ENCODE measurements around the gene PDE7B. TPM values are rescaled to one million over a fixed set of nuclear protein-coding genes. Genes with fewer than 3 reads are reported as not detected.

Gene PDE7B
- total and polyA plus RNA-seq, 2 donors (not counting 1 experiment from before 2014, with no cell fraction given) = 2.6 to 7.5 TPM

DNA sequence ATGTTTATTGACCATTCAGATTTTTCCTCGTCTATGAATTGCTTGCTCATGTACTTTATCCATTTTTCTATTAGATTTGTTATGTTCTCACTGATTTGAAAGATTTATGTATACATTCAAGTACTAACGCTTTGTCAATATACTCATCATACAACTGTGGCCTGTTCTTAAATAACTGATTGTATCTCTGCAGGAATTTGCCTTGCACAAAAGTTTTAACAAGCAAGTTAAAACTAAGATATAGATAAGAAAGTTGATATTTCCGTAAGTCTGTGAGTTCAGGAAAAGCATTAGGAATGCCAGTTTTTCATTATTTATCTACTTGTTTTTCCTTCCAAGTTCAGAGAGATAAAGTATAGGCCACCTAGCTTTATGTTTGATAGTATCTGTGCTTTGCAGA, 95.2 kb downstream of the PDE7B start:
- TF ChIP-seq, protein P1, sequence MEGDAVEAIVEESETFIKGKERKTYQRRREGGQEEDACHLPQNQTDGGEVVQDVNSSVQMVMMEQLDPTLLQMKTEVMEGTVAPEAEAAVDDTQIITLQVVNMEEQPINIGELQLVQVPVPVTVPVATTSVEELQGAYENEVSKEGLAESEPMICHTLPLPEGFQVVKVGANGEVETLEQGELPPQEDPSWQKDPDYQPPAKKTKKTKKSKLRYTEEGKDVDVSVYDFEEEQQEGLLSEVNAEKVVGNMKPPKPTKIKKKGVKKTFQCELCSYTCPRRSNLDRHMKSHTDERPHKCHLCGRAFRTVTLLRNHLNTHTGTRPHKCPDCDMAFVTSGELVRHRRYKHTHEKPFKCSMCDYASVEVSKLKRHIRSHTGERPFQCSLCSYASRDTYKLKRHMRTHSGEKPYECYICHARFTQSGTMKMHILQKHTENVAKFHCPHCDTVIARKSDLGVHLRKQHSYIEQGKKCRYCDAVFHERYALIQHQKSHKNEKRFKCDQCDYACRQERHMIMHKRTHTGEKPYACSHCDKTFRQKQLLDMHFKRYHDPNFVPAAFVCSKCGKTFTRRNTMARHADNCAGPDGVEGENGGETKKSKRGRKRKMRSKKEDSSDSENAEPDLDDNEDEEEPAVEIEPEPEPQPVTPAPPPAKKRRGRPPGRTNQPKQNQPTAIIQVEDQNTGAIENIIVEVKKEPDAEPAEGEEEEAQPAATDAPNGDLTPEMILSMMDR (IDR thresholded peaks at IDR 0.05) = no peak
- no peak for TF ChIP-seq EZH2 (IDR thresholded peaks at IDR 0.05; ENCODE audit: borderline replicate concordance, insufficient read depth, low read depth, low read length, poor library complexity, severe bottlenecking)
- no CpG with 5 or more reads among the region's 3 CpGs for WGBS (ENCODE audit: insufficient coverage)
- Mint-ChIP-seq H3K27ac (no peak overlapping the region), H3K4me1 (peaks cover 6% of the 10 kb centered on the region), H3K27me3 (no peaks in the 10 kb centered on the region), H3K4me3 (no peak overlapping the region), H3K9me3 (ENCODE audit: insufficient read depth) (no peaks in the 10 kb centered on the region)
- DNase-seq = no peak
- Histone ChIP-seq H3K27ac (ENCODE audit: low read length in 2 of 2) (no peak overlapping the region), H4K20me1 (ENCODE audit: control insufficient read depth, insufficient read depth, low read length, poor library complexity, severe bottlenecking) (no peaks in the 10 kb centered on the region), H3K4me2 (replicated peaks; ENCODE audit: low read depth, low read length, poor library complexity, severe bottlenecking) (no peak overlapping the region), H3K9ac (ENCODE audit: low read length) (no peak overlapping the region), H3K4me3 (ENCODE audit: control extremely low read depth in 1 of 5, extremely low read depth in 1 of 5, insufficient read depth in 1 of 5, low read depth in 2 of 5, low read length in 4 of 5) (no peak overlapping the region), H3K9me3 (ENCODE audit: control extremely low read depth in 1 of 3, control insufficient read depth in 2 of 3, insufficient read depth in 1 of 3, low read length in 2 of 3) (no peaks in the 10 kb centered on the region), H3K79me2 (ENCODE audit: control insufficient read depth, insufficient read depth, low read length) (no peaks in the 10 kb centered on the region), H2AFZ (ENCODE audit: insufficient read depth, low read depth, low read length, poor library complexity, severe bottlenecking) (no peak overlapping the region), H3K4me1 (ENCODE audit: control insufficient read depth in 2 of 2, insufficient read depth in 2 of 2, low read length in 2 of 2) (no peaks in the 10 kb centered on the region), H3K36me3 (replicated peaks in 1 of 2; ENCODE audit: control extremely low read depth in 1 of 2, control insufficient read depth in 1 of 2, extremely low read depth in 1 of 2, insufficient read depth in 2 of 2, low read length in 1 of 2) (peaks cover 0 to 2% of the 10 kb centered on the region in 2 experiments), H3K27me3 (replicated peaks in 1 of 4; ENCODE audit: control extremely low read depth in 1 of 4, control insufficient read depth in 3 of 4, insufficient read depth in 4 of 4, low read length in 3 of 4) (no peaks in the 10 kb centered on the region)
- ChIA-PET POLR2A (no interaction called here), CTCF (no interaction called here)
- intact Hi-C loops (cut with micrococcal nuclease) = no loop called here
- no peak for ATAC-seq (ENCODE audit: low read depth)

DNA sequence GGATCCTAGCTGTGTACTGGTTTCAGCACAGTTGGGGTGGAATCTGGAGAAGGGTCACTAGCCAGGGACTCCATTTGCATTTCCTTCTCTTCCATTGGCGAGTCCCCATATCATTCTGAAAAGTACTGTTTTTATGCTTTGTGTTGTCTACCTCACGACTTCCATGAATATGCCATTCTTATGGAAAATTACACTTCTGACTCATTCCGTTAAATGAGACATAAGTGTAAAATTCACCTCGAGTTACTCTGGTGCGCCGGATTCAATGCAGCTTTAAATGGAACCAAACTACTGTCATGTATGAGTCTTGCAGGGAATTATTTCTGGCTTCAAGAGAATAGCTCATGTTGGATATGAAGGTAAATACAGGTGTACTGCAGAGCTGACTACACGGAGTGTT, 99.2 kb downstream of the PDE7B start:
- Mint-ChIP-seq H3K9me3 (ENCODE audit: insufficient read depth) (no peaks in the 10 kb centered on the region), H3K27ac (no peak overlapping the region), H3K27me3 (no peaks in the 10 kb centered on the region), H3K4me3 (no peak overlapping the region), H3K4me1 (peaks cover 6% of the 10 kb centered on the region)
- no peaks in the 10 kb centered on the region for H4K20me1 ChIP-seq (ENCODE audit: control insufficient read depth, insufficient read depth, low read length, poor library complexity, severe bottlenecking)
- TF ChIP-seq, protein P1 (IDR thresholded peaks at IDR 0.05) = no peak
- TF ChIP-seq EZH2 (IDR thresholded peaks at IDR 0.05; ENCODE audit: borderline replicate concordance, insufficient read depth, low read depth, low read length, poor library complexity, severe bottlenecking) = no peak
- no peak overlapping the region for H3K9ac ChIP-seq (ENCODE audit: low read length)
- H3K4me2 ChIP-seq (replicated peaks; ENCODE audit: low read depth, low read length, poor library complexity, severe bottlenecking) = no peak overlapping the region
- 95% methylated on average over 4 of the region's 7 CpGs for WGBS (ENCODE audit: insufficient coverage)
- ChIA-PET CTCF (interaction anchor here (0.8 kb wide), 1 partner anchor 11 kb away, joined by 3 read pairs; no protein-coding TSS in a partner anchor), POLR2A (no interaction called here)
- no peak overlapping the region for H3K4me3 ChIP-seq (ENCODE audit: control extremely low read depth in 1 of 5, extremely low read depth in 1 of 5, insufficient read depth in 1 of 5, low read depth in 2 of 5, low read length in 4 of 5)
- no peak overlapping the region for H2AFZ ChIP-seq (ENCODE audit: insufficient read depth, low read depth, low read length, poor library complexity, severe bottlenecking)
- H3K9me3 ChIP-seq (ENCODE audit: control extremely low read depth in 1 of 3, control insufficient read depth in 2 of 3, insufficient read depth in 1 of 3, low read length in 2 of 3) = no peaks in the 10 kb centered on the region
- no peak for DNase-seq
- peaks cover 0 to 2% of the 10 kb centered on the region in 2 experiments for H3K36me3 ChIP-seq (replicated peaks in 1 of 2; ENCODE audit: control extremely low read depth in 1 of 2, control insufficient read depth in 1 of 2, extremely low read depth in 1 of 2, insufficient read depth in 2 of 2, low read length in 1 of 2)
- no peaks in the 10 kb centered on the region for H3K27me3 ChIP-seq (replicated peaks in 1 of 4; ENCODE audit: control extremely low read depth in 1 of 4, control insufficient read depth in 3 of 4, insufficient read depth in 4 of 4, low read length in 3 of 4)
- intact Hi-C loops (cut with micrococcal nuclease) = no loop called here
- H3K4me1 ChIP-seq (ENCODE audit: control insufficient read depth in 2 of 2, insufficient read depth in 2 of 2, low read length in 2 of 2) = no peaks in the 10 kb centered on the region
- no peaks in the 10 kb centered on the region for H3K79me2 ChIP-seq (ENCODE audit: control insufficient read depth, insufficient read depth, low read length)
- H3K27ac ChIP-seq (ENCODE audit: low read length in 2 of 2) = no peak overlapping the region
- no peak for ATAC-seq (ENCODE audit: low read depth)
